ENCODE measurements around the gene OR4E1.

OR4E1 gene, protein sequence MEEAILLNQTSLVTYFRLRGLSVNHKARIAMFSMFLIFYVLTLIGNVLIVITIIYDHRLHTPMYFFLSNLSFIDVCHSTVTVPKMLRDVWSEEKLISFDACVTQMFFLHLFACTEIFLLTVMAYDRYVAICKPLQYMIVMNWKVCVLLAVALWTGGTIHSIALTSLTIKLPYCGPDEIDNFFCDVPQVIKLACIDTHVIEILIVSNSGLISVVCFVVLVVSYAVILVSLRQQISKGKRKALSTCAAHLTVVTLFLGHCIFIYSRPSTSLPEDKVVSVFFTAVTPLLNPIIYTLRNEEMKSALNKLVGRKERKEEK

DNA sequence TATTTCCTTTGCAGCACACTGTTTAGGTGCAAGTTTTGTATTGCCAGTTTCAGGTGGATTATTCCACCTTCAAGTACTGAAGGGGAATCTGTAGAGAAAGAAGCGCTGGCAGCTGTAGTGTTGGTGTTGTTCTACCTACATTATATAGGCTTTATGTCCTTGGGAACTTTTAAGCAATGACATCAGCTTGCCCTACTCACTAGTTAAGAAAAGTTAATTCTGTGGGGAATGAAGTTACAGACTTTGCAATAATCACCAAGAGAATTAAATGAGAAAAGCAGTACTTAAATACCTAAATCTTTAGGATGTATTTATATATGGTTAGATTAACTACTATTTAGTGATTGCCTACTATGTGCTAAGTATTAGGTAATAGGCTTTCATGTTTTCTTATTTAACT lies at the start of gene OR4E1:
TSS of gene OR4E1 (minus strand) at position 101 of the 400 bp plus-strand sequence. CDS start 2,883 bp downstream, outside the sequence.
- TF ChIP-seq, protein P1, sequence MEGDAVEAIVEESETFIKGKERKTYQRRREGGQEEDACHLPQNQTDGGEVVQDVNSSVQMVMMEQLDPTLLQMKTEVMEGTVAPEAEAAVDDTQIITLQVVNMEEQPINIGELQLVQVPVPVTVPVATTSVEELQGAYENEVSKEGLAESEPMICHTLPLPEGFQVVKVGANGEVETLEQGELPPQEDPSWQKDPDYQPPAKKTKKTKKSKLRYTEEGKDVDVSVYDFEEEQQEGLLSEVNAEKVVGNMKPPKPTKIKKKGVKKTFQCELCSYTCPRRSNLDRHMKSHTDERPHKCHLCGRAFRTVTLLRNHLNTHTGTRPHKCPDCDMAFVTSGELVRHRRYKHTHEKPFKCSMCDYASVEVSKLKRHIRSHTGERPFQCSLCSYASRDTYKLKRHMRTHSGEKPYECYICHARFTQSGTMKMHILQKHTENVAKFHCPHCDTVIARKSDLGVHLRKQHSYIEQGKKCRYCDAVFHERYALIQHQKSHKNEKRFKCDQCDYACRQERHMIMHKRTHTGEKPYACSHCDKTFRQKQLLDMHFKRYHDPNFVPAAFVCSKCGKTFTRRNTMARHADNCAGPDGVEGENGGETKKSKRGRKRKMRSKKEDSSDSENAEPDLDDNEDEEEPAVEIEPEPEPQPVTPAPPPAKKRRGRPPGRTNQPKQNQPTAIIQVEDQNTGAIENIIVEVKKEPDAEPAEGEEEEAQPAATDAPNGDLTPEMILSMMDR (IDR thresholded peaks at IDR 0.05; ENCODE audit: unreplicated experiment in 3 of 3): no peak
- H3K4me3 Mint-ChIP-seq: no peak within 1 kb of the TSS
- no peaks in the 10 kb centered on the region for H3K9me3 Mint-ChIP-seq
- H3K27me3 Mint-ChIP-seq (ENCODE audit: low read depth): no peaks in the 10 kb centered on the region
- no peaks in the 10 kb centered on the region for H3K36me3 Mint-ChIP-seq (ENCODE audit: low read depth)
- H3K4me1 Mint-ChIP-seq: no peaks in the 10 kb centered on the region
- H3K27ac Mint-ChIP-seq: no peak within 1 kb of the TSS

- peaks cover 9% of the 10 kb centered on the region for H3K27me3 Mint-ChIP-seq (ENCODE audit: low read depth)
- no peak overlapping the region for H3K27ac Mint-ChIP-seq
- H3K36me3 Mint-ChIP-seq (ENCODE audit: low read depth): no peaks in the 10 kb centered on the region
- no peak overlapping the region for H3K4me3 Mint-ChIP-seq
- TF ChIP-seq, protein P1 (IDR thresholded peaks at IDR 0.05; ENCODE audit: unreplicated experiment in 3 of 3): no peak
- no peaks in the 10 kb centered on the region for H3K9me3 Mint-ChIP-seq
- H3K4me1 Mint-ChIP-seq: no peaks in the 10 kb centered on the region
Observed at GRCh38 chr14:21721504-21721903, 47.9 kb upstream of the OR4E1 start.

DNA sequence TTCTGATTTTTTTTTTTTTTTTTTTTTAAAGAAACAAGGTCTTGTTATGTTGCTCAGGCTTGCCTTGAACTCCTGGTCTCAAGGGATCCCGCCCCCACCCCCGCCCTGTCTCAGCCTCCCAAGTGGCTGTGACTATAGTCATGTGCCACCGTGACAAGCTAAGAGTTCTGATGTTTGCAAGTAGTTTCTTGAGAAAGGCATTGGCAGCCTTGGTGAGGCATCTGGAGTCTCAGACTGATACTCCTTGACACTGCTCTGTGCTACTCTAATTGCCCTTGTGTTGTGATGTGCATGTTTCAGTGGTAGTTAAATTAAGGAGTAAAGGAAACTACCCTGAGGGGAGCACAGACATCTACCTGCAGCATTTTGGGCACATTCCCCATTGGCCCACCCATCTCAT lies 46.2 kb upstream of the OR4E1 start:
- Mint-ChIP-seq H3K27me3 (ENCODE audit: low read depth) (peaks cover 9% of the 10 kb centered on the region), H3K27ac (no peak overlapping the region), H3K4me3 (no peak overlapping the region), H3K9me3 (no peaks in the 10 kb centered on the region), H3K4me1 (no peaks in the 10 kb centered on the region), H3K36me3 (ENCODE audit: low read depth) (no peaks in the 10 kb centered on the region)
- TF ChIP-seq, protein P1 (IDR thresholded peaks at IDR 0.05; ENCODE audit: unreplicated experiment in 3 of 3): no peak

- H3K4me1 Mint-ChIP-seq: no peaks in the 10 kb centered on the region
- no peak overlapping the region for H3K27ac Mint-ChIP-seq
- no peaks in the 10 kb centered on the region for H3K9me3 Mint-ChIP-seq
- H3K36me3 Mint-ChIP-seq (ENCODE audit: low read depth): no peaks in the 10 kb centered on the region
- H3K27me3 Mint-ChIP-seq (ENCODE audit: low read depth): peaks cover 7% of the 10 kb centered on the region
- H3K4me3 Mint-ChIP-seq: no peak overlapping the region
- TF ChIP-seq, protein P1 (IDR thresholded peaks at IDR 0.05; ENCODE audit: unreplicated experiment in 3 of 3): no peak
Observed at GRCh38 chr14:21714318-21714929, 40.8 kb upstream of the OR4E1 start.

- H3K36me3 Mint-ChIP-seq (ENCODE audit: low read depth): no peaks in the 10 kb centered on the region
- no peak overlapping the region for H3K4me3 Mint-ChIP-seq
- peaks cover 7% of the 10 kb centered on the region for H3K27me3 Mint-ChIP-seq (ENCODE audit: low read depth)
- peaks cover 6% of the 10 kb centered on the region for H3K9me3 Mint-ChIP-seq
- H3K4me1 Mint-ChIP-seq: no peaks in the 10 kb centered on the region
- TF ChIP-seq, protein P1 (IDR thresholded peaks at IDR 0.05; ENCODE audit: unreplicated experiment in 3 of 3): no peak
- H3K27ac Mint-ChIP-seq: no peak overlapping the region
Observed at GRCh38 chr14:21712036-21712435, 38.4 kb upstream of the OR4E1 start.
